Activated T-cell treated with anti-CD3 and anti-CD28 coated beads, Interleukin-2, amount 50 U/mL, for 48 hours (primary cell): Measurements from ENCODE around the gene SPACDR.
A peak's percentile ranks its signal among the peaks of the same experiment; 100 is the strongest.
"Not testable (repeated sequence)": the region's sequence is repeated elsewhere in the genome, so short reads cannot be mapped to it uniquely, and the experiment has no call there.

Experiments used
- DNase-seq, 2 experiments: peaks; one replicate each; pipeline ENCODE4 v3.0.0-alpha.2; 2020

SPACDR gene, protein sequence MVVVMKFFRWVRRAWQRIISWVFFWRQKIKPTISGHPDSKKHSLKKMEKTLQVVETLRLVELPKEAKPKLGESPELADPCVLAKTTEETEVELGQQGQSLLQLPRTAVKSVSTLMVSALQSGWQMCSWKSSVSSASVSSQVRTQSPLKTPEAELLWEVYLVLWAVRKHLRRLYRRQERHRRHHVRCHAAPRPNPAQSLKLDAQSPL

DNA sequence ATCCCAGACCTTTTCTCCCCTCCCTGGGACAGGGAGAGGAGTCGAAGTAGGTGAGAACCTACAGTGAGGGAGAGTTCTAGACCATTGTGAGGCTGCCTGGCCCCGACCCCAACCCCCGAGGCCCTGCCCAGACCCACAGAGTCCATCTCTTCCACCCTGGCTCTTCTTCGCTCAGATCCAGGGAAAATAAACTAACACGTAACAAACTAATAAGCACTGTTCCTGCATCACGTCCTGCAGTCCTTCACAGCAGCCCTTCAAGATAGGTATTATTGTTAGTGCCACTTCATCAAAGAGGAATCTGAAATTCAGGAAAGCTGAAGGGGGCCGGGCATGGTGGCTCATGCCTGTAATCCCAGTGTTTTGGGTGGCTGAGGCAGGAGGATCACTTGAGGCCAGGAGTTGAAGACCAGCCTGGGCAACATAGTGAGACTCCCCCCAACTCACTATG, at the start of gene SPACDR:
TSS of gene SPACDR (minus strand) at position 51 of the 451 bp plus-strand sequence. CDS start 235 bp downstream, outside the sequence.
- no peak for DNase-seq

DNA sequence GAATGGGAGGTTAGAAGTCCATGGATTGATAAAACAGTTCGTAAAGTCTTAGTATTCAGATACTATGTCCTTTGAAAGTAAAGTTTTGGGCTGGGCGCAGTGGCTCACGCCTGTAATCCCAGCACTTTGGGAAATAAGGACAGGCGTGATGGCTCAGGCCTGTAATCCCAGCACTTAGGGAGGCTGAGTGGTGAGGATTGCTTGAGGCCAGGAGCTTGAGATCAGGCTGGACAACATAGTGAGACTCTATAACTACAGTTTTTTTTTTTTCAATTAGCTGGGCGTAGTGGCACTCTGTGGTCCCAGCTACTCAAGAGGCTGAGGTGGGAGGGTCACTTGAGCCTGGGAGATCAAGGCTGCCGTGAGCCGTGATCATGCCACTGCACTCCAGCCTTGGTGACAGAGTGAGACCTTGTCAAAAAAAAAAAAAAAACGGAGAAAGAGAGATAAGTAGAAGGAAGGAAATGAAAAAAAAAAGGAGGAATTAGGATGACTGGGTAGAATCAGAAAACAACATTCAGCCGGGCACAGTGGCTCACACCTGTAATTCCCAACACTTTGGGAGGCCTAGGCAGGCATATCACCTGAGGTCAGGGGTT, 49.3 kb upstream of the SPACDR start:
- no peak for DNase-seq

DNA sequence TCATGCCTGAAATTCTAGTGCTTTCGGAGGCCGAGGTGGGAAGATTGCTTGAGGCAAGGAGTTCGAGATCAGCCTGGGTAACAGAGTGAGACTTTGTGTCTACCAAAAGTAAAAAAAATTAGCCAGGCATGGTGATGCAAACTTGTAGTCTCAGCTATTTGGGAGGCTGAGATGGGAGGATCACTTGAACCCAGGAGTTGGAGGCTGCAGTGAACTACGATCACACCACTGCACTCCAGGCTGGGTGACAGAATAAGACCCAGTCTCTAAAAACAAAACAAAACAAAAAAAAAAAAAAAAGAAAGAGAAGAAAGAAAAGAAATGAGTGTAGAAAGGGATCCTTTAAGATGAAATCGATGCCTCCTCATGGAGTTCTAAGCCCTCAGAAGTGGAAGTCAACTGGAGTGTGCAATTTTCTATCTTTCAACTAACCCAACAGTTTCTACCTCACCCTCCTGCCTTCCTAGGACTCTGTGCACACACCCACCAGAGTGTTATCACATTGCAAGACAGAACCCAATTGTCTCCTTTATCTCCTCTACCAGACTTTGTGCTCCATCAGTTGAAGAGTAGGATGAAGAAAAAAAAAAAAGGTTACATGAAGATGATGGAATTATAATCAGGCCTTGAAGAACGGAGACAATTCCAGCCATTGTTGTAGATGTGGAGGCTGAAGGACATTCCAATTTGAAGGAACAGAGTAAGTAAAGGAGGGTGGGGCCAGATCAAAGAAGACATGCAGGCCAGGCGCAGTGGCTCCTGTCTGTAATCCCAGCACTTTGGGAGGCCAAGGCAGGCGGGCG, 46.6 kb upstream of the SPACDR start:
- DNase-seq, result no peak

DNA sequence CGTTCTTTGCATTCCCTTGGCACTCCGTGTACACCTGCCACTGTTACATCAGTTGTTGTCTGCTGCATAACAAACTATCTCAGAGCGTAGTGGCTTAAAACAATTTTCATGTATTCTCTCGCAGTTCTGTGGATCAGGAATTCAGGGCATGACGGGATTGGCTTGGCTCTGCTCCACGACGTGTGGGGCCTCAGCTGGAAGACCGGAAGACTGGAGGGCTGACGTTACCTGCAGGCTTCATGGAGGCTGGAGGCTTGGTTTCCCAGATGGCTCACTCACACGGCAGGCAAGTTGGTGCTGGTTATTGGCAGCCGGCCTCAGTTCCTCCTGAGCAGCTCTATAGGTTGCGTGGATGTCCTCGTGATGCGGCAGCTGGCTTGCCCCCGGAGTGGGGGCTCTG, 45.2 kb upstream of the SPACDR start:
- no peak for DNase-seq

DNA sequence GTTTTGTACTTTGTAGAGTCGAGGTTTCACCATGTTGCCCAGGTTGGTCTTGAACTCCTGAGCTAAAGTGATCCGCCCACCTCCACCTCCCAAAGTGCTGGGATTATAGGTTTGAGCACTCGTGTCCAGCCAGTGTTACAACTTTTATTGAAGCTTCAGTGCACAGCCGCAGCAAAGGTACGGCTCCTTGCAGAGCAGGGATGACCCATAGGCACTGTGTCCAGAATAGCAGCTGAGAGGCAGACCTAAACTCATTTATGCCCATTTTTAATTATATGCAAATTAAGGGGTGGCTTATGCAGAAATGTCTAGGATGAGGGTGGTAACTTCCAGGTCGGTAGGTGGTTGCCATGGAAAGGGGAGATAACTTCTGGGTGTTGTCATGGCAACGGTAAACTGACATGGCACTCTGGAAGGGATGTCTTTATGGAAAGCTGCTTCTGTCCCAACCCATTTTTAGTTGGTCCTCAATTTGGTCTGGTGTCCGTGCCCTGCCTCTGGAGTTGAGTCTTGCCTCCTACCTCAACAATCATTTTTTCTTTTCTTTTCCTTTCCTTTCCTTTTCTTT, 42.4 kb upstream of the SPACDR start:
- DNase-seq, result no peak

DNA sequence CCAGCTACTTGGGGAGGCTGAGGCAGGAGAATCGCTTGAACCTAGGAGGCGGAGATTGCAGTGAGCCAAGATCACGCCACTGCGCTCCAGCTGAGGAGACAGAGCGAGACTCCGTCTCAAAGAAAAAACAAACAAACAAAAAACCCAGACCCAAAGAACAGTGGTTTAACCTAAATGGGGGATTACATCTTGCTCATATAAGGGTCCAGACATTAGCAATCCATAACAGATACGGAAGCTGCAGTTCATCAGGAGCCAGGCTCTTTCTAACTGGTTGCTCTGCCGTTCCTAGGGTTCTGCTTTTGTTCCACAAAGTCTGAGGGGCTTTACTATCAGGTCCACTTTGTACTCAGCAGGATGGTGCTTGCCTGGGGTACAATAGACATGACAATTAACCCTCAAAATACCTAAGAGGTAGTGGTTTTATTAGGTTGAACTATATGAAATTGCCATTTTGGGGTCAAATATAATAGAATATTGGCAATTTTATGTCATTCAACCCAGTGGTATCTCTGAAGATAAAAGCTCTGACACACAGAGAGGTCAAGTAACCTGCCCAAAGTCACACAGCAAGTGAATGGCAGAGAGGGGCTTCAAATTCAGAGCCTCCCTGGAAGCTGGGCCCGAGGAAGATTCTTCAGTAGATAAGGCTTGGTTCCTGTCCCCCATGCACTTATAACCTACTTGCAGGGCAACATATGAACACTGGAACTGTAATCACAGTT, 41.0 kb upstream of the SPACDR start:
- no peak for DNase-seq

DNA sequence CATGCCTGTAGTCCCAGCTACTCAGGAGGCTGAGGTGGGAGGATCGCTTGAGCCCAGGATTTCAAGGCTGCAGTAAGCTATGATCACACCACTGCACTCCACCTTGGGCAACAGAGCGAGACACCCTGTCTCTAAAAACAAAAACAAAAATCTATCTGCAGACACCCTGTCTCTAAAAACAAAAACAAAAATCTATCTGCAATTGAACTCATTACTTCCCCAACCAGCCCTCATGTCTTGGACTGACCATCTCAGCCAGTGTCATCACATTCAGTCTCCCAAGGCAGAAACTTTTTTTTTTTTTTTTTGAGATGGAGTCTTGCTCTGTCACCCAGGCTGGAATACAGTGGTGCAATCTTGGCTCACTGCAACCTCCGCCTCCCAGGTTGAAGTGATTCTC, 40.0 kb upstream of the SPACDR start:
- DNase-seq, result not testable (repeated sequence)

DNA sequence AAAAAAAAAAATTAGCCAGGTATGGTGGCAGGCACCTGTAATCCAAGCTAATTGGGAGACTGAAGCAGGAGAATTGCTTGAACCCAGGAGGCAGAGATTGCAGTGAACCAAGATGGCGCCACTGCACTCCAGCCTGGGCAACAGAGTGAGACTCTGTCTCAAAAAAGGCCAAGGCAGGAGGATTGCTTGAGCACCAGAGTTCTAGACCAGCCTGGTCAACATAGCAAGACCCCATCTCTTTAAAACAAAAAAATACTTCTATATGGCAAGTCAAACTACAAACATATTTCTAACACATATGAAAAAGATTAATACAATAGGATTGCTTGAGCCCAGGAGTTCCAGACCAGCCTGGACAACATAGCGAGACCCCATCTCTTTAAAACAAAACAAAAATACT, 36.7 kb upstream of the SPACDR start:
- not testable (repeated sequence) for DNase-seq

DNA sequence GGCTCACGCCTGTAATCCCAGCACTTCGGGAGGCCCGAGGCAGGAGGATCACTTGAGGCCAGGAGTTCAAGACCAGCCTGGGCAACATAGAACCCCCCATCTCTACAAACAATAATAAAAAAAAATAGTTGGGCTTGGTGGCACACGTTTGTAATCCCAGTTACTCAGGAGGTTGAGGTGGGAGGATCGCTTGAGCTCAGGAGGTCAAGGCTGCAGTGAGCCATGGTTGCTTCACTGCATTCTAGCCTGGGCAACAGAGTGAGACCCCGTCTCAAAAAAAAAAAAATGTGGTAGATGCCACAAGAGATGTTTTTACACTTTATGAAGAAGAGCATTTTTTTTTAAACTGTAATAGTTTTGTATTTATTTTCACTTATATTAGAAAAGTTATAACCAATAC, 32.4 kb upstream of the SPACDR start:
- no peak for DNase-seq

DNA sequence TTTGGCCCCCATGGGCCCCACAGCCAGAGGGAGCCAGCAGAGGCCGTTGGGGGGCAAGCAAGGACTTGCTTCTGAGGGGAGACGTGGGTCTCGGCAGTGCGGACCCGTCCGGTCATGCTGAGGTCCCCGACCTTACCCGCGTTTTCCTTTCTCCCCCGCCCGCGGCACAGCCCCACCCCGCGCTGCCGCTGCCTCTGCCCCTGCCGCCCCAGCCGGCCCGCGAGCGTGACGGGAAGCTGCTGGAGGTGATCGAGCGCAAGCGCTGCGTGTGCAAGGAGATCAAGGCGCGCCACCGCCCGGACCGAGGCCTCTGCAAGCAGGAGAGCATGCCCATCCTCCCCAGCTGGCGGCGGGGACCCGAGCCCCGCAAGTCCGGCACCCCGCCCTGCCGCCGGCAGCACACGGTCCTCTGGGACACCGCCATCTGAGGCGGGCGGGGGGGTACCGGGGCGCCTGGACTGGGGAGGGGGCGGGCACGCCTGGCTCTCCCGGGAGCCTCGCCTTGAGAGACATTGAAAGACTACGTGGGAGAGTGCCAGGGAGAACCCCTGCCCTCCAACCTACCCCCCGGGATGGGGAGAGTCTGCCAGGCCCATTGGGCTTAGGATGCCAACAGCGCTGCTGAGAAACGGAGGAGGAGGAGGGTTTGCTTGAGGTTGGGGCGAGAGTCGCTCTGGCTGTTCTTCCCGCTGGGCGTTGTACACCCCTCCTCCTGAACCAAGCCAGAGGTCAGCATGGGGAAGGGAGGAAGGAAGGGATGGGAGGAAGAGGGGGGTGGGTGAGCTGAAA, 29.6 kb upstream of the SPACDR start:
- DNase-seq, result peak; percentile 73 to 77

DNA sequence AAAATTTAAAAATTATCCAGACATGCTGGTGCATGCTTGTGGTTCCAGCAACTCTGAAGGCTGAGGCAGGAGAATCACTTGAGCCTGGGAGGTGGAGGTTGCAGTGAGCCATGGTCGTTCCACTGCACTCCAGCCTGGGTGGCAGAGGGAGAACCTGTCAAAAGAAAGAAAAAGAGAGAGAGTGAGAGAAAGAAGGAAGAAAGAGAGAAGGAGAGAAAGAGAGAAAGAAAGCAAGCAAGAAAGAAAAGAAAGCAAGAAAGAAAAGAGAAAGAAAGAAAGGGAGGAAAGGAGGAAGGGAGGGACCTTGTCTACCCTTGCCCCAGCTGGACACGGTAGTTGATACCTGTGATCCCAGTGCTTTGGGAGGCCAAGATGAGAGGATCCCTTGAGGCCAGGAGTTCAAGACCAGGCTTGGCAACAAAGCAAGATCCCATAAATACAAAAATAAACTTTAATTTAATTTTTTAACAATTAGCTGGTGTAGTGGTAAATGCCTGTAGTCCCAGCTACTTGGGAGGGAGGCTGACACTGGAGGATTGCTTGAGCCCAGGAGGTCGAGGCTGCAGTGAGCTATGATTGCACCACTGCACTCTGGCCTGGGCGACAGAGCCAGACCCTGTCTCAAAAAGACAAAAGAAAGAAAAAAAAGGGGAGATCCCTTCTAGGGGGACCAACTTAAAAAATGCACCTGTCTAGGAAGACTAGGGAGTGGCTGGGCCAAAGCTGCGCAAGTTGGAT, 28.8 kb upstream of the SPACDR start:
- DNase-seq, result no peak

DNA sequence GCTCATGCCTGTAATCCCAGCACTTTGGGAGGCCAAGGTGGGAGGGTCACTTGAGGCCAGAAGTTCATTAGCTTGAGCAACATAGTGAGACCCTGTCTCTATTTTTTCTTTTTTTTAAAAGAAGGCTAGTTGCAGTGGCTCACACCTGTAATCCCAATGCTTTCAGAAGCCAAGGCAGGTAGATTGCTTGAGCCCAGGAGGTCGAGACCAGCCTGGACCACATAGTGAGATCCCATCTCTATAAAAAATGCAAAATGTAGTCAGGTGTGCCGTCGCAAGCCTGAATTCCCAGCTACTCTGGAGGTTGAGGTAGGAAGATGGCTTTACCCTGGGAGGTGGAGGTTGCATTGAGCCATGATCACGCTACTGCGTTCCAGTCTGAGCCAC, 27.1 kb upstream of the SPACDR start:
- DNase-seq, result no peak

DNA sequence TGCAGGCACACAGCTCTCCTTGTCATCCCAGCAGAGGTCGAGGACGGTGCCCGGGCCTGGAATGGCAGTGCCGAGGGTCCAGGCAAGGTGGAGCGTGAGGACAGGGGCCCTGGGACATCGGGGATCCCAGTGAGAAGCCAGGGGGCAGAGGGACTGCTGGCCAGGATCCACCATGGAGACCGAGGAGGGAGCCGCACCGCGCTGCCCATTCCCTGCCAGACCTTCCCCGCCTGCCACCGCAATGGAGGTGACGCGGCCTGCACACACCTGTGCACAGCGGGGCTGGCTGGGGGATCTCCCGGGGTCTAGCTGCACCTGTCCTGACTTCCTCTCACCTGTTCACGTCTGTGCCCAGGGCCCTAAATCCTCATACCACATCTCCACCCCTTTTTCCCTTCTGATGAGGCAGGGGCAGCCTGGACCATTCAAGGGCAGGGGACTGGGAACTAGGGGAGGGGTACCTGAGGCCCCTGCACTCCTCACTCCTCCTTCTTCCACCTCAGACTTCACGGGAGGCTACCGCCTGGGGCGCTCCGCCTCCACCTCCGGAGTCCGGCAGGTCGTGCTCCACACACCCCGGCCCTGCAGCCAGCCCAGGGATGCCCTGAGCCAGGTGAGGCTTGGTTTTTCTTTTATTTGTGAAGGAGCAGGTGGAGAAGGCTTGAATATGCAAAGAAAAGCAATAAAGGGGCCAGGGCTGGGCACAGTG, 26.6 kb upstream of the SPACDR start:
- DNase-seq, result no peak

DNA sequence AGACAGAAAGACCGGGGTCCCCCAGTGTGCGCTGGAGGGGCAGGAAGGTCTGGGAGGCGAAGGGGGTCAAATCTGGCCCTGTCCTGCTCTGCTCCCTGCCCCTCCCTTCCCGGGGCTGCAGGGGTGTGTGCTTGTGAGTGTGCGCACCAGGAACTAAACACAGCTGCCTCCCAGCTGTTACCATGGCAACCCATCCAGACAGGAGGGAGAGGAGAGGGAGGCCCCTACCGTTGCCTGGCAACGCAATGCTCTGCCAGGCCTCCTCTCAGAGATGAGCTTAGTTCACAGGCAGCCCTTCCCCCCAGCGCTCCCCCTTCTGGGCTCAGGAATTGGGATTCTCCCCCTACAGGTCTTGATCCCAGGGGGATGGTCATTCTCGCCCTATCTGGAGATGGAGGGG, 25.8 kb upstream of the SPACDR start:
- peak; percentile 37 to 53 for DNase-seq

DNA sequence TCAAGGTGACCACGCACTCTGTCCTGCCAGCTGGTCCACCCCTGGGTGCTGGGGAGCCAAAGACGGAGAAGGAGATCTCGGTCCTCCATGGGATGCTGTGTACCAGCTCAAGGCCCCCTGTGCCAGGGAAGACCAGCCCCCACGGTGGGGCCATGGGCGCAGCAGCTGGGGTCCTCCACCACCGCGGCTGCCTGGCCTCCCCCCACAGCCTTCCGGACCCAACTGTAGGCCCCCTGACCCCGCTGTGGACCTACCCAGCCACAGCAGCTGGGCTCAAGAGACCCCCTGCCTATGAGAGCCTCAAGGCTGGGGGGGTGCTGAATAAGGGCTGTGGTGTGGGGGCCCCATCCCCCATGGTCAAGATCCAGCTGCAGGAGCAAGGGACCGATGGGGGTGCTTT, 25.1 kb upstream of the SPACDR start:
- no peak for DNase-seq

DNA sequence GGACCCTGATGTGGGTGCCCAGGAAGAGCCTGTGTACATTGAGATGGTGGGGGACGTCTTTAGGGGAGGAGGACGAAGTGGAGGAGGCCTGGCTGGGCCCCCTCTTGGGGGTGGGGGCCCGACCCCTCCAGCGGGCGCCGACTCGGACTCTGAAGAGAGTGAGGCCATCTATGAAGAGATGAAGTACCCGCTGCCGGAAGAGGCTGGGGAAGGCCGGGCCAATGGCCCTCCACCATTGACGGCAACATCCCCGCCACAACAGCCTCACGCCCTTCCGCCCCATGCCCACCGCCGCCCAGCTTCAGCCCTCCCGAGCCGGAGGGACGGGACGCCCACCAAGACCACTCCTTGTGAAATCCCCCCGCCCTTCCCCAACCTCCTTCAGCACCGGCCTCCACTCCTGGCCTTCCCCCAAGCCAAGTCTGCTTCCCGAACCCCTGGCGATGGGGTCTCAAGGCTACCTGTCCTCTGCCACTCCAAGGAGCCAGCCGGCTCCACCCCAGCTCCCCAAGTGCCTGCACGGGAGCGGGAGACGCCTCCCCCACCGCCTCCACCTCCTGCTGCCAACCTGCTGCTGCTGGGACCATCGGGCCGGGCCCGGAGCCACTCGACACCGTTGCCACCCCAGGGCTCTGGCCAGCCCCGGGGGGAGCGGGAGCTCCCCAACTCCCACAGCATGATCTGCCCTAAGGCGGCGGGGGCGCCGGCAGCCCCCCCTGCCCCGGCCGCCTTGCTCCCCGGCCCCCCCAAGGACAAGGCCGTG, 24.5 kb upstream of the SPACDR start:
- no peak for DNase-seq

DNA sequence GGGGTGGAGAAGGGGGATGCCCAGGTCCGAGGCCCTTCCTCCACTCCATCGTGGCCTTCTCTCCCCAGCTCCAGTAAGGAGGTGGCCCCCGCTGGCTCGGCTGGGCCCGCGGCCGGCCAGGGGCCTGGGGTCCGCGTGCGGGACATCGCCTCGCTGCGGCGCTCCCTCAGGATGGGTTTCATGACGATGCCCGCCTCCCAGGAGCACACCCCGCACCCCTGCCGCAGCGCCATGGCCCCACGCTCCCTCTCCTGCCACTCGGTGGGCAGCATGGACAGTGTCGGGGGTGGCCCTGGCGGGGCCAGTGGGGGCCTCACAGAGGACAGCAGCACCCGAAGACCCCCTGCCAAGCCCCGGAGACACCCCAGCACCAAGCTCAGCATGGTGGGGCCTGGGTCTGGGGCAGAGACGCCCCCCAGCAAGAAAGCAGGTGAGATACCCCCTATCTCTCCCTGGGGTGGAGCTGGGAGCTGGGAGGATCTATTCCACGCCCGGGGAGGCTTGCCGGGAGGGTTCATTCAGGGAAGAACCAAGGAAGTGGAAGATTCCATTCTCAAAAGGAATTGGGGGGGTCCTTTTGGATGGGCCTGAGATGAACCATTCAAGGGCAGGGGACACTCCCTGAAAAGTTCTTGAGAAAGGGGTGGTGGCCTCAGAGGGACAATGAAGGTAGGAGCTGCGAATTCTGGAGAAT, 22.8 kb upstream of the SPACDR start:
- DNase-seq, result no peak

DNA sequence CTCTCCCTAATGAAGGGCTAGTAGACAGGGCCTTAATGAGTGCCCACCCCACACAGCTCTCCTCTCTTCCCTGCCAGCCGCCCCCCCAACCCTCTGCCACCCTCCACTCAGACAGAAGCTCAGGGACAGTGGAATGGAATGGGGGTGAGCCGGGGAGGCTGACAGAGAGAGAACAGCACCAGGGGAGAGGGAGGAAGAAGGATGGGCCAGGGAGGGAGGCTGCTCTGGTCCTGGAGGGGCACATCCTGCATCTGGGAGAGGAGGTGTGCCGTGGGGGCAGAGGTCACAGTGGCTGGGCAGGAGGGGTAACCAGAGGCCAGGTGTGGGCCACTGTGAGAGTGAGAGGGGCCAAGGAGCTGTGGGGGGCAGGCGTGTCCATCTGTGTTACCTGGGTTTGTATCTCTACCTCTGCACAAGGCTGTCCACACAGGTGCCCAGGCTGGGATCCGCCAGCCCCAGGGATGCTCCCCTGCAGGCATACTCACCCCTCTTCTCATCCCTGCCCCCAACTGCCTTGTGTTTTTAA, 22.1 kb upstream of the SPACDR start:
- no peak for DNase-seq

DNA sequence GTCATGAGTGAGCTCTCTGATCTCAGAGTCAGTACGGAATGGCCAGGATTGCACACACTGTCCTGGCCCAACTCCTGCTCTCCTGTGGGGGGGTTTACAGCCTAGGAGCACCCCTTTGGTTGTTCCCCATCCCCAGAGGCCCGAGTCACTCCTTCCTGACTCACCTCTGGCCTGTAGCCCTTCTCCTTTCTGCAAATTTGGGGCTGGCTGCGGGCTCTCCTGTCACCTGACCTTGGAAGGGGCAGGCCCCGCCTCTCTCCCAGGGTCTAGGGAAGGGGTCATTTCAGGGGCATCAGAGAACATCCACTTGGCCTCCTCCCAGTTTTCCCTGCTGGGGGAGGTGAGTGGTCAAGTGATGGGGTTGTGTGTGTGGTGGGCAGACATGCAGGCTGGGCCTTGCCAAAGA, 21.4 kb upstream of the SPACDR start:
- no peak for DNase-seq
